Measurements from ENCODE around the gene WNT3A.

WNT3A gene

GRCh38 chr1:228021355-228022030, 14.7 kb downstream of the WNT3A start:
- no peak for TF ChIP-seq CSRNP3 (CRISPR knock-in tag; IDR thresholded peaks at IDR 0.05)
- ATAC-seq = no peak

- no peak; the same call in 2 of the 3 replicates for ATAC-seq
- TF ChIP-seq PPARA (CRISPR knock-in tag; IDR thresholded peaks at IDR 0.05; ENCODE audit: borderline replicate concordance) (no peak), ESRRG (CRISPR knock-in tag; IDR thresholded peaks at IDR 0.05) (no peak), OSR1 (CRISPR knock-in tag; IDR thresholded peaks at IDR 0.05) (no peak), POU6F1 (CRISPR knock-in tag; IDR thresholded peaks at IDR 0.05; ENCODE audit: borderline replicate concordance, low read depth) (no peak), ISL1 (CRISPR knock-in tag; IDR thresholded peaks at IDR 0.05) (no peak), CSRNP3 (CRISPR knock-in tag; IDR thresholded peaks at IDR 0.05) (no peak), ZNF565 (CRISPR knock-in tag; conservative IDR thresholded peaks at IDR 0.05; ENCODE audit: low read depth) (no peak), CREB5 (CRISPR knock-in tag; IDR thresholded peaks at IDR 0.05; ENCODE audit: low read depth) (no peak), ZFP30 (CRISPR knock-in tag; IDR thresholded peaks at IDR 0.05) (no peak), ZC3H10 (CRISPR knock-in tag; IDR thresholded peaks at IDR 0.05) (no peak), CSDC2 (CRISPR knock-in tag; IDR thresholded peaks at IDR 0.05) (no peak), TSHZ2 (CRISPR knock-in tag; IDR thresholded peaks at IDR 0.05) (no peak), GLIS3 (CRISPR knock-in tag; IDR thresholded peaks at IDR 0.05) (no peak)
Measured at GRCh38 chr1:228022571-228023293, 15.9 kb downstream of the WNT3A start.

- no peak for TF ChIP-seq CREB5 (CRISPR knock-in tag; IDR thresholded peaks at IDR 0.05; ENCODE audit: low read depth)
- no peak for TF ChIP-seq ZC3H10 (CRISPR knock-in tag; IDR thresholded peaks at IDR 0.05)
- no peak for TF ChIP-seq ZFP30 (CRISPR knock-in tag; IDR thresholded peaks at IDR 0.05)
- TF ChIP-seq GLIS3 (CRISPR knock-in tag; IDR thresholded peaks at IDR 0.05) = no peak
- no peak for TF ChIP-seq SNAI2 (CRISPR knock-in tag; IDR thresholded peaks at IDR 0.05)
- TF ChIP-seq CSRNP3 (CRISPR knock-in tag; IDR thresholded peaks at IDR 0.05) = no peak
- no peak for TF ChIP-seq ZNF565 (CRISPR knock-in tag; conservative IDR thresholded peaks at IDR 0.05; ENCODE audit: low read depth)
- no peak for TF ChIP-seq ESRRG (CRISPR knock-in tag; IDR thresholded peaks at IDR 0.05)
- no peak for TF ChIP-seq BACH2 (CRISPR knock-in tag; IDR thresholded peaks at IDR 0.05; ENCODE audit: borderline replicate concordance)
- no peak for TF ChIP-seq ZNF8 (CRISPR knock-in tag; IDR thresholded peaks at IDR 0.05)
- no peak for TF ChIP-seq RARB (CRISPR knock-in tag; IDR thresholded peaks at IDR 0.05)
- no peak for TF ChIP-seq CSDC2 (CRISPR knock-in tag; IDR thresholded peaks at IDR 0.05)
- no peak for TF ChIP-seq TSHZ2 (CRISPR knock-in tag; IDR thresholded peaks at IDR 0.05)
- no peak for TF ChIP-seq ARNTL (CRISPR knock-in tag; IDR thresholded peaks at IDR 0.05; ENCODE audit: borderline replicate concordance, low read depth)
- TF ChIP-seq PPARA (CRISPR knock-in tag; IDR thresholded peaks at IDR 0.05; ENCODE audit: borderline replicate concordance) = no peak
- no peak for TF ChIP-seq ZFP3 (CRISPR knock-in tag; IDR thresholded peaks at IDR 0.05)
- TF ChIP-seq ISL1 (CRISPR knock-in tag; IDR thresholded peaks at IDR 0.05) = no peak
- ATAC-seq = no peak
Measured at GRCh38 chr1:228023294-228023639, 16.5 kb downstream of the WNT3A start.
